ENCODE measurements around the gene PPARGC1A. TPM values are rescaled to one million over a fixed set of nuclear protein-coding genes. Genes with fewer than 3 reads are reported as not detected.

PPARGC1A gene
- total RNA-seq, 1 donor from 2014 or later = not detected

DNA sequence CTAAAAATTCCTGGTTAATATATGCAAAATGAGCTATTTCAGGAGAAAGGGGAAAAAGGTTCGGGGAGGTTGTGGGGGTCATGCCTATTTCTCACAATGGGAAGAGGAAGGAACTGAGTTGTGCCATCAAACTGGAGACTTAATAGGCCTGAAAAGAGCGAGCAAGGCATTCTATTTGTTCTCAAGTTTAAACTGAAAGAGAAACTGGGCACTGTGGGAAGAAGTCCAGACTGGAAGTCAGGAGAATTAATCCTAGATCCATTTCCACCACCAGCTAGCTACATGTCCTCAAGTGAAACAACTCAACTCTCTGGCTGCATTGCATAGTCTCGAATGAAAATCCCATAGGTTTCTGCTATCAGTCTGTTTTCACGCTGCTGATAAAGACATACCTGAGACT is 50.6 kb downstream of the PPARGC1A start:
- intact Hi-C loops (cut with micrococcal nuclease) = no loop called here

DNA sequence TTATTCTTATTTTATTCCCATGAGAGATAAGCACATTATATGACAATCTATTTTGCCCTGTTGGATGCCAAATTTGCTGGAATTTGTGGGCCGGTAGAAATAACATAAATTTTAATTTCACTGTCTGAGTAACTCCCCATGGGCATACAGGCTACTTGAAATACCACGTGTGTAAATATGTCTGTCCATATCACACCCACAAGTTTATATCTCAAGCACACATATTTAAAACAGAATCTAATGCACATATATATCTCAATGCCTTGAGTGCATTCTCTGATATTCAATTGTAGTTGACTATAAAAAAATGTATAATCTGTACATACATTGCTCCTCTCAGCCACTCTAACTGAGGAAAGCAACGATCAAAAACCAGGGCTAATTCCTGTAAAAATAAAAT is 51.2 kb downstream of the PPARGC1A start:
- intact Hi-C loops (cut with micrococcal nuclease) = no loop called here

DNA sequence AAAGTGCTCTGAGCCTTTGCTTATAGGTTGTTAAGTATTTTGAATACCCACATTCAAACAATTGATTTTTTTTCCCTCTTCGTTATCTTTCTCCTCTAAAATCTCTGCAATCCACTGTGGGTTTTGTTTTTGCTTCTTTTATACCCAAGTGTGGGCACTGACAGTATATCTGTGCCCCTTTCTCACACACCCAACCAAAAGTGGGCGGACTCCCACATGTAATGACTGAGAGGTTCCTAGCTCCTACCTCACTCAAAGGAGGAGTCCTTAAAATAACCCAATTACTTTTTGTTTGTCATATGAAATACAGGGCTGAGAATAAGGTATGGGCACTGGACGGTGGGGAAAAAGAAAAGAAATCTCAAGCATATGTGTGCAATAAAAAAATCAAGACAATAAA is 51.7 kb downstream of the PPARGC1A start:
- intact Hi-C loops (cut with micrococcal nuclease) = no loop called here

DNA sequence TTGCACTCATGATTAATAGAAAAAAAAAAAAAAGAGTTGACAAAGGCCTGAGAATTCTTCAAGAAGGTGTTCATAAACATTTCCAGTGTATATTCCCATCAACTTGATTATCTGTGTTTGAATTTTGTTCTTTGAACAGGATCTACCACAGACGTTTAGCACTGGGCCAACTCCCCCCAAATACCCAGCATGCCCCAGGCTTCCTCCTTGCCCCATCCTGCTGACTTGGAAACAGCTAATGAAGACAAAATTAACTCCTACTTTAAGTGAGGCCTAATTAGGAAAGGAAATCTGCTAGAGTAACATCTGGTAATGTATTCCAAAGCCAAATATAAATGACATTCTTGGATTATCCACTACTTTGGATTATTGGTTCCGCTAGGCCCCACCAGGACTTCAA is 52.5 kb downstream of the PPARGC1A start:
- intact Hi-C loops (cut with micrococcal nuclease) = no loop called here

DNA sequence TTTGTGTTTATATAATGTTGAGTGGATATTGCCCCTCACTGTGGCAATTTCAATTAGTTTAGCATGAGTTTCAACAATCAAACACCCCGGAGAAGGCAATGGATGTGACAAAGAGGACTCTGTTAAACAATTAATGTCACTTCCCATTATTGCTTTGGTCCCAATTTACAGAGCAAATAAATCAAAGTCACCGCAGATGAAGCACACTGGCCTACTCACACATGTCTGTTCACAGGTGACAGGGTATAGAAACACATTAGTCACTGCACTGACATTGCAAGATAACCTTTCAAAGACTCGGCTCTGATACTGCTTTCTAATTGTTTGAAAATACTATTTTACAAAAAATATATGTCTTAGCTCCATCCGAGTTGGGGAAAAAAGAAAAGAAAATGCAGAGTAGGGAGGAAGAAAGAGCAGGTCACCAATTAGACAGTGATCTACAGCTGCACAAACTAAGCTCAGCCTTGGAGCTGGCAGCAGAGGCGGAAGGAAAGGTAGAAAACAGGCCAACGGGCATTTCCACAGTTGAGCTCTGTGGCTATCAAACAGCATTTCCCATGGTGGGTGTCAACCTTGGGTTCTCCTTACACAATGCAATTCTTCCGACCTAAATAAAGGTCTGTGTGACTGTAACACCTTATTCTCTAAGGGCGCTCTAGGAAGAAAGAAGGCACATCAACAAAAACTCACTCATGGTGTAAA is 53.9 kb downstream of the PPARGC1A start:
- intact Hi-C loops (cut with micrococcal nuclease) = no loop called here

DNA sequence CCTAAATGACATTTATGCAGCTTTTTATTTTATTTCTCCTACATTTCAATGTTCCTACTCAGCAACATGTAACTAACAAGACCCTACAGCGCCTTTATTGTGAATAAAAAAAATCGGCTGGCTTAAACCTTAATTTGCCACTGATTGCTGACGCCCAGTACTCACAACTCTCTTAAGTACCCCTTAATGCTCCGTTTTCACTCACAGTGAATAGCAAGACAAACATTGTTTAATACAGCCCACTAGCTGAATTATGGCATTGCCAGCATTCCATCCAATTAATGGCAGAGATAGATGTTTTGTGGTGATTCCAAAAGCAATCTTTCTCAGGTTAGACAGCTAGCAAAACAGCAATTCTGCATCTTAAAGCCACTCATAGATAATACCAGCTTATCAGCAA is 61.1 kb downstream of the PPARGC1A start:
- intact Hi-C loops (cut with micrococcal nuclease) = no loop called here

DNA sequence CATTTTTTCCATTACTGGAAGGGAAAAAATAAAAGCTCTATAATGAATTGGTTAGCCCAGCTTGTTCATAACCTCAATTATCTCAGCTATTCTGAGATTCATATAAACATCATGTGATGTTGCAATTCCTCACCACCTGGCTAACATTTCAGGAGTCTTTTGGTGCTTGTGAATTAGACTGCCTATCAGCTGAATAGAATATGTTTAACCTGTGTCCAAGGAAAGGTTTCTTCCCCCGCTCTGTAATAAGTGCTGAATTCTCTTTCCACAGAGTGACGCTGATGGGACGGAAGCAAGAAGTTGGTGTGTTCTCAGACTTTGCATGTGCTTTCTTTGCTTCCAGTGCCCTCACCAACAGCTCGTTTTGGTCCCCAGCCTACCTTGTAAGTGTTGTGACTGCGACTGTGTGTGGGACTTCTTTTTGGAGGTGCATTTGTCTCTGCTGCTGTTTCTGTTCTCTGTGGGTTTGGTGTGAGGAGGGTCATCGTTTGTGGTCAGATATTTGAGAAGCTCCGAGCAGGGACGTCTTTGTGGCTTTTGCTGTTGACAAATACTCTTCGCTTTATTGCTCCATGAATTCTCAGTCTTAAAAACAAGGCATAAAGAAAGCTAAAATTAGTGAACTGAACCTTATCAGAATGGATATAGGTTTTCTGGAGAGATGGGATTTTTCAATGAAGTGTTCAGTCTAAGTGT is 61.7 kb downstream of the PPARGC1A start:
- intact Hi-C loops (cut with micrococcal nuclease) = no loop called here

DNA sequence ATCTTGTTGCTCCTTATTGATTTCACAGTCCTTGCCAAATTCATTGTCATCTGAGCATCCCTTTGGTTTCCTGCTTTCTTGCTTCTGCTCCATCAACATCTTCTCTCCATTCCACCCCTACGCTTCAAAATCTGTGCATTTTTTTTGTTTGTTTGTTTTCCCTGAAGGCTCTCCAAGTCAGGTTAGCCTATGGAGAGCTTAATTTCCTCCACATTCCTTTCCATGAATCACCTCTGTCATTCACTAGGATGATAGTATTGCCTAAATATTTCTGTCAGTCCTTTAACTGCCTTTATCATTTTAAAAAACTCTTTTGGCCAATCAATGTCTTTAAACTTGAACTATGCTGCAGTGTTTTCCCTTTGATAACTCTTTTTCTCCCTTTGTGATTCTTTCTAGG is 67.7 kb downstream of the PPARGC1A start:
- intact Hi-C loops (cut with micrococcal nuclease) = no loop called here

DNA sequence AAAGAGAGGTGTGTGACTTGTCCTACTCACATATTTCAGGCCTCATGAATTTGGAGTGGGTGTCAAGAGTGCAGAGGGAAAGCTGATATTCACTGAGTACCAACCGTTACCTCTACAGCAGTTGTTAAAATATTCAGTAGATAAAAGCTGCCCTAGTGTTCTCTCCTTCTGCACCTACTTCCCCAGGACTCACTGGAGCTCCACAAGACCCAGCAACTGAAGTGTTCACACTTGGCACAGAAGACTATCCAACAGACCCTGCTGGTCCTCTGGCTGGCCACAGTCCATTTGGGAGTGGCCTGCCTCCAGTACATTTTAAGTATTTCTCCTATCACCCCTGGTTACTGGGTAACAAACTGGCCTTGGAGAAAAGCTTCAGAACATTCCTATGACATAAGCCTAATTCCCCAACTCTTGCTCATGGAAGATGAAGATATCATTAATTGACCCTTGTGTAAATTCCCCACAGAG is 70.8 kb downstream of the PPARGC1A start:
- intact Hi-C loops (cut with micrococcal nuclease) = no loop called here

DNA sequence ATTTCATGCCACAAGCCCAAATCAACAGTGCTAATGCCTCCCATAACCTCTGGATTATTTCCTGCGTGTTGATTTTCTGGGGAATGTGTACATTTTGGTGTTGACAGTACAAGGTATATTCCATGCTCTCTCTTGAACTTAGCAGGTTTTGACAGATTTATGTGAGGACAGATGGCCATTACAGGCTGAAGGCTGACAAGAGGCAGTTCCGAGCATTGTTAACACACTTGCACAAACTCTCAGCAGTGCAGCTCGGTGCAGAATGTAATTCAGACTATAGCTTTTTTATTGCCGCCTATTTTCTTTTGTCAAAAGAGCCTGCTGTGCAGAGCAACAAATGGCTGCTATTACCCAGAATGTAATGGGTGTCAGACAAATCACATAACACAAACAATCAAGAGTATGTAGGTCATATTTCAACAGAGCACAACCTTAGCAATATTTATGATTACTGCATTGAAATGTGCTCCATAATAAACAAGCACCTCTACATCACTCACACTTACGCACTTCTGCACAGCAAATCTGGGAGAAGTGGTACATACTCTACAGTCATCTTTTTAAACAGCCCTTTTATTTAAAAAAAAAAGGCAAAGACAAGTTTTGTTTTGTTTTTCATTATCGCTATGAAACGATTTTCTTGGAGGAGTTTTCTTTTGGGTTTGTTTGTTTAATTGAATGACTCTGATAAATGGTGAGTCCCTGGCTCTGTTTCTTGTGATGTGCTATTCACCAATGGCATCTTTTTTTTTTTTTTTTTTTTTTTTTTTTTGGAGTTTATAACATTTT is 71.6 kb downstream of the PPARGC1A start:
- intact Hi-C loops (cut with micrococcal nuclease) = no loop called here

DNA sequence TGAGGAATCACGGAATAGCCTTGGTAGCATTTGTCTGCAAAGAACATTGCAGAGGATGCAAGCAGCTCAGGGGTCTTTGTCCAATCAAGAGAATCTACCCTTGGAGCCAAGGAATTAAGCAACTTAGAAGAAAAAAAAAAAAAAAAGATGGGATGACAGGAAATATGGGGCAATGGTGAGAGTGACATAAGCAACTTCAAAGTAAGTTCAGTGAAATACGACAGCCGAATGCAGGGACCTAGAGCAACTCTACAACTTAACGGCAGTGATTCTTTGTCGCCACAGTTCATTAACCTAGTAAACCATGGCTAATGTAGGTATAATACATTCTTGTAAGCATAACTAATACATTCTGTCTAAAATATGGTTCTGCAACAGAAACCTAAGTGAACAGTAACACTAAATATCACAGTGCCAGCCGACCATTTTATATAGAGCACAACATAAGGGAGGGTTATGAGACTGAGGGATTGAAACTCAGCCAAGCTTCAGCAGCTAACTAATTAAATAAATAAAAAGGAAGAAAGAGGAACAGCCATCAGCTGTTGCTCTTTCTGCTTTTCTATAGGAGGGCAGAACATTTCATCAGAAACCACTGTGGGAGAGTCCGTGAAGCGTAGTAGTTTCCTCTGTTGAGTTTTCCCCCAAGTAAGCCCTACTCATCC is 74.7 kb downstream of the PPARGC1A start:
- intact Hi-C loops (cut with micrococcal nuclease) = no loop called here

DNA sequence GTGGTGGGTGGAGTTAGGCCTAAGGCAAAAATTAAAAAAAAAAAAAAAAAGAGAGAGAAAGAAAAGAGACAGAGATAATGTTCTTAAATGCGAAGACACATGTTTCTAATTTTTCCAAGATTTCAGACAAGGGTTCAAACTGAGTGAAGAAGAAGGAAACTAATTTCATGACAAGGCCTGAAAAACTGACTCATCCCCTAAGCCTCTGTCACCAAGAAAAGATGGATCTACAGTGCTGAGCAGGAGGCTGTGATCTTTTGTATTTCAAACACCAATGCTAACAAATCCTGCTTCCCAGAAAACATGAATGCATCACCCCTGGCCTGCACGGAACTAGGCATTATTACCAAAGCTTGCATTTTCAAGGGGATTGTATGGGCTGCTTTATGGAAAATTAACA is 75.3 kb downstream of the PPARGC1A start:
- intact Hi-C loops (cut with micrococcal nuclease) = no loop called here

DNA sequence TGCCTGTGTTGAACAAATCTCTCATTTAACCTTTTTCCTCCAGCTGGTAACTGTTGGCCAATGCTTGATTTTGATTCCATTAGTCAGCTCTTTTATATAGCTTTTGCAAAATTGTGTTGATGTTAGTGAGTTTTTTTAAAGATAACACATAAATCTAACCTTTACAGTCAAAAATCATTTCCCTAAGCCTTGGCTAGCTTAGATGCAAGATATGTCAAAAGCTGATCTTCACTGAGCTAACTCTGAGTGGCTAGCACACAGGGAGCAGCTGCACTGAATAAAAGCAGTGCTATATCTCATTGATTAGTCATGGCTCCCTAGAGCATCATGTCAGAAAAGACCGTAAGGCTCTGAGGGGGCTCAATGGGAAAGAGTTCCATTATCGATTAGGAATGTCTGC is 78.7 kb downstream of the PPARGC1A start:
- intact Hi-C loops (cut with micrococcal nuclease) = no loop called here

DNA sequence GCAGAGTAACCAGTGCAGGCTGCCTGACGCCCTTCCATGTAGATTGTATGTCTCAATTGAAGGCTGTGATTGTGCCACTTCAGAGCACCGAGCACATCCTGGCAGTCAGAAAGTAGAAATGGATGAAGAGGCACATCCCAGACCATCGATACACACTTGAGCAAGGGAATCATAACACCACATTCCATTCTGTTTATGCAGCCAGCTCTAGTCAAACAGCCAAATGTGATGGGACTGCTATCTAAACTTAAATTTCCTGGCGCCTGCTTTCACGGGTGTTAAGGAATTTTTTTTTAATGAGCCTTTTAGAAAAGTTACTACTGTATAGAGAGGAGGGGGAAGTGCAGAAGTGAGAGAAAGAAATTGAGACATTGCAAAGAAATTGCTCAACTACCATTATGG is 84.4 kb downstream of the PPARGC1A start:
- intact Hi-C loops (cut with micrococcal nuclease) = no loop called here

DNA sequence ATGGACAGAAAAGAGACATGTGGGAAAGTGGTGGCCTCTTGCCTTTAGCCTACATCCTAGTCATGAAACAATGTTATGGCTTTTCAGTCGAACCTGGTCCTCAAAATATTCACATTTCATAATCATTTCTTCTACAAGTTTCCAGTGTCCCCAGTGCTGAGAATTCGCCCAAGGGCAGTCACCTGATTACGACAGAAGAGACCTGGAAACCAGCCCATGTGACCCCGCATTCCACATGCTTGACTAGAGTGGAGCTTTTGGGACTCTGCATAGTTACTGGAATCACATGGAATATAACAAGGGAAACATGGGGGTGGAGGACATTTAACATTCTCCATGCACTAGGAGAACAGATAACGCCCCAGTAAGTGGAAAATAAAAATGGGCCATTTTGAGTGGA is 100.1 kb downstream of the PPARGC1A start:
- intact Hi-C loops (cut with micrococcal nuclease) = no loop called here

DNA sequence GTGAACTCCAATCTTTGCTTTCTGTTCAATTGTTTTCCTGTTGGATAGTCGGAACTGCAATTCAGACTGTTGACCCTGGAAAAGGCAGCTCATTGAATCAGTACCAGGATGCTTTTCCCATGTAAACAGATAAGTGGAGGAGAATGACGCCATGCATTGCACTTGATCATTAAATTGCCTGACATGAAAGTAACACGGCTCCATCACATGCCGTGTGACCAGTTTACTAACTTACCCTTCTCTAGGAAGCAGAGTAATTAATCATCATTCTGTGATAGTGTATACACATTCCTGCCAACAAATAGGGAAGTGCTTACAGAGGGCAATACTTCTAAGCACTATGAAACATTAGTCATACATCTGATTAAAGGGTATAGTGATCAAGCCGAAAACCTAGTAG is 101.4 kb downstream of the PPARGC1A start:
- intact Hi-C loops (cut with micrococcal nuclease) = no loop called here

DNA sequence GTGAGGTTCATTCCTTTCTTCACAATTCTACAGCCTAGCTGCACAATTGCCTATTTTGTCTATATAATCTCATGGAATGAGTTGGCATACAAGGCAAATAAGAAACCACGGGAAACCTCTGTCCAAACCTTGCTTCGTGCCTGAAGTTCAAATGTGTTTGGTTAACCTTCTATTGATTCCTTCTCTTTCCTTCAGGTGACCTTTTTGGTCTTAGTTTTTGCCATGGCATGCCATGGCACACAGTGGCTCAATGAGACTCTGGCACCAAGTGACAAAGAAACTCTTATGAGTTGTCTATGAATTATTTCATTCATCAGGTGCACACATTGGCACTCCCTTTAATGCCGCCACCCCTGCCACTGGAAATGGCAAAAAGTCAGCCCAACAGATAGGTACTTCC is 101.8 kb downstream of the PPARGC1A start:
- intact Hi-C loops (cut with micrococcal nuclease) = no loop called here

DNA sequence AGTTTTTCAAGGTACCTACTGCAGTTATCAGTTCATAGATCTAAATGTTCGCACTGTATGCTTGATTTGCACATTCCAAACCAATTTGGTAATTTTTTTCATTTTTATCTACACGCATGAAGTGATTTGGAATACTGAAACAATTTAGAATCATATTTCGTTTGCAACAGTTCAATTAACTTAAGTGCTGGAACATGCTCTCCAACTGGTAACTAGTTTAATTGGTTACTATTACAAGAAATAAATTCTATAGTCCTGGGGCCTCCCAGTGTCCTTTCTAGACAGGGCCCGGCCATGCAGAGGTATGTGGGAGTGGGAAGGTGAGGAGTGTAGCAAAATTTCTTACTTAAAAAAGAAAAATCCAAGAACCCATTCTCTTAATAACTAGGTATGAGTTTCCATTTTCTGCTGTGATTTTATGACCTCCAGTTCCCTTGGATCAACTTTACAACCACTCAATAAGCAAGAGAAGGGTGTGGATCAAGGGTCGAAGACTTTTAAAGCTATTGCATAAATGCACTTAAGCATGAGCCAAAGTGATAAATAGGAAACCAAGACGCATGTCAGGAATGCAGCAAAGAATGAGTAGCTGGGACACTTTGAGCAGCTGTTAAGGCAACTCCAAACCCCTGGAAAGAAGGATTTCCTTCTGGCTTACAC is 106.9 kb downstream of the PPARGC1A start:
- intact Hi-C loops (cut with micrococcal nuclease) = no loop called here

DNA sequence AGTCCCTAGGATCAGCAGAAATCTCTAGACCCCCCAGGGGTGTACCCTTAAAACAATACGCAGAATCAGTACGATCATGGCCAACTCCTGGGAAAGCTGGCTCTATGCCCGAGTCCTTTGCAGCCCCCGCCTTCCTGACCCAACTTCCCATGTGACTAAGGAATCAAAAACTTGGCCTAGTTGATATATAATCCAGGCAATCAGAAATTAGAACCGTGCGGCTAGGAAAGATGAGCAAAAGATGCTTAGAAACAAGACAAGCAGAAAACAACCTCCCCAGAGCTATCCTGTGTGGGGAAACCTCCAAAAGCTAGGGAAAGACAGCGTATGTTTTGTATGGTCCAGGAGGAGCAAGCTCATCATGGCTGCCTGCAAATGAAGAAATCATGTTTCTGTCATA is 110.0 kb downstream of the PPARGC1A start:
- intact Hi-C loops (cut with micrococcal nuclease) = no loop called here

DNA sequence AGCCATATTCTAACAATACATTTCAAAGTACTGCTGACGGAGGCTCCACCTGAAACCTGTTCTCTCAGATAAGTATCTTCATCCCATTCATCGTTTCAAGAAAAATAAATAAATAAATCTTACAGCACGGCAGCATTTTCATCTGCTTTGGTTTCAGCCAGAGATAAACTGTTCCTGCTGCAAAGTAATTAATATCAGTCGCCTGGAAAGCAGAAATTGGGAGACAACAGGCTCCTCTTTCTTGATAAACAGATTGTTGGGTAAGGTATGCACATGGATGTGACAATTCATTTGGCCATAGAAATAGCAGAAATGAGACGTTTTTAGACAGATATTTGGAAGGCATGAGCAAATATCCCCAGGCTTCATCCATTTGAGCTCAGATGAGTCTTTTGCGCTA is 110.4 kb downstream of the PPARGC1A start:
- intact Hi-C loops (cut with micrococcal nuclease) = no loop called here

DNA sequence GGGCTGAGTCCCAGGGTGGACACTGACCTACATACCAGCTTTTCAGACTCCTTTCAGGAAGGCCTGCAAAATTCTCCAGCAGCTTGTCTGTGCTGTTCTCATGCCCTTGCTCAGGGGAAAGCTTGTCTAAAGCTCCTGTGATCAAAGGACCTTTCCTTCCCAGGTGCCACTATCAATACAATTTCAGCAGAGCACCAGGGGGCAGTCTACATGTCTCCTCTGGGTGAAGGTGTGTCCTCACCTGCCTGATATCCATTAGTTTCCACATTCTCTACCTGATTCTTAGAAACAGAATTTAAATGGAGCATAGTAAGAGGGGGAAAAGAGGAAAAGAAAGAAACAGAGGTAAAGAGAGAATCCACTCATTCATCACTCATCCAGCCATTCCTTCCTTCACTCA is 114.2 kb downstream of the PPARGC1A start:
- intact Hi-C loops (cut with micrococcal nuclease) = no loop called here

All from T-helper 2 cell treated with Interferon-gamma antibody and Interleukin-4, amounts not matched to agents 100 ng/mL and 5 ng/mL, for 36 hours (primary cell).